Muscle layer of colon (tissue), 2 donors: Measurements from ENCODE around the gene OPA1.

ENCODE experiments used
- H3K27ac ChIP-seq: one replicate; pipeline ENCODE4 v1.7.0; 2013; ENCODE audit warnings: low read depth, mild to moderate bottlenecking, low read length, moderate library complexity
- H3K27me3 ChIP-seq, 2 donors: one replicate each; pipeline ENCODE4 v1.7.0; 2013; ENCODE audit warnings: low read length in 2 of 2, mild to moderate bottlenecking in 2 of 2; ENCODE audit not compliant: insufficient read depth in 2 of 2, control insufficient read depth in 1 of 2
- H3K36me3 ChIP-seq: one replicate; pipeline ENCODE4 v1.7.0; 2013; ENCODE audit warnings: mild to moderate bottlenecking, low read length; ENCODE audit not compliant: insufficient read depth
- H3K4me1 ChIP-seq: one replicate; pipeline ENCODE4 v1.7.0; 2013; ENCODE audit warnings: mild to moderate bottlenecking, low read length; ENCODE audit not compliant: insufficient read depth
- H3K4me3 ChIP-seq, 2 donors: one replicate each; pipeline ENCODE4 v1.7.0; 2013; ENCODE audit warnings: low read length in 2 of 2, low read depth in 1 of 2, mild to moderate bottlenecking in 1 of 2, moderate library complexity in 1 of 2
- H3K9ac ChIP-seq: one replicate; pipeline ENCODE4 v1.7.0; 2013; ENCODE audit warnings: low read length
- H3K9me3 ChIP-seq: one replicate; pipeline ENCODE4 v1.7.0; 2013; ENCODE audit warnings: mild to moderate bottlenecking, low read length
- donor health status: abdominal sarcoma.
- donor health status: Adenocarcinoma of cecum.

OPA1 gene

GRCh38 chr3:193744822-193745684, 152.0 kb downstream of the OPA1 start:
- no peaks in the 10 kb centered on the region for H3K9me3 ChIP-seq
- H3K9ac ChIP-seq: no peak overlapping the region

GRCh38 chr3:193746832-193747231, 153.8 kb downstream of the OPA1 start:
- Histone ChIP-seq H3K36me3 (no peaks in the 10 kb centered on the region), H3K27ac (no peak overlapping the region), H3K4me3 (no peak overlapping the region), H3K27me3 (no peaks in the 10 kb centered on the region), H3K9ac (no peak overlapping the region), H3K9me3 (no peaks in the 10 kb centered on the region), H3K4me1 (no peaks in the 10 kb centered on the region)

More at GRCh38 chr3:193744822-193745684, 152.0 kb downstream of the OPA1 start:
- Histone ChIP-seq H3K4me3 (no peak overlapping the region), H3K27me3 (no peaks in the 10 kb centered on the region), H3K36me3 (no peaks in the 10 kb centered on the region), H3K4me1 (no peaks in the 10 kb centered on the region), H3K27ac (no peak overlapping the region)
